ENCODE results near the gene DENND6B. TPM values are rescaled to one million over a fixed set of nuclear protein-coding genes. Genes with fewer than 3 reads are reported as not detected.

DENND6B gene
- total RNA-seq, 4 donors from 2014 or later, result 2.2 to 3.1 (median 2.7) TPM

- no peak for TF ChIP-seq CTCF (IDR thresholded peaks at IDR 0.05)
- ATAC-seq (ENCODE audit: low FRiP score) (no peak), DNase-seq (ENCODE audit: low spot score) (no peak)
These were observed 43.0 kb downstream of the DENND6B start for GRCh38 chr22:50283821-50284220.

- TF ChIP-seq CTCF (IDR thresholded peaks at IDR 0.05), result no peak
- peak; percentile 71 for ATAC-seq (ENCODE audit: low FRiP score)
- DNase-seq (ENCODE audit: low spot score), result no peak
These were observed 44.3 kb downstream of the DENND6B start for GRCh38 chr22:50282361-50283155.

DNA sequence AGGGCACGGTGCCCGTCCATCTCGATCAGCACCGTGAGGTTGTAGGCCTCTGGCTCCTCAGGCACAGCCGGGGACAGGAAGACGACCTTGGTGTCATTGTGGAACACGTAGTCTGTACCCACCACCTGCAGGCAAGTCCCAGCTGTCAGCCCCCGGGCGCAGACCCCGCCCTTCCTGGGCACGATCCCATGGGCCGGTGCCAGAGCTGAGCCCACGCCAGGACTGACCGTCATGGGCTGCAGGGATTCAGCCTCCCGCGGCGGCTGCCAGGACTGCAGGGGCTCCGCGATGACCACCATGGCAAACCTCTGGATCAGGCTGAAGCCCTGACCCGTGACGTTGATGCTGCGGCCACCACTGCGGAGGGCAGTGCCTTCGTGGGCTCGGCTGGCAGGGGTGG, 44.9 kb downstream of the DENND6B start:
- ATAC-seq (ENCODE audit: low FRiP score), result no peak
- no peak for TF ChIP-seq CTCF (IDR thresholded peaks at IDR 0.05)
- DNase-seq (ENCODE audit: low spot score), result no peak

DNA sequence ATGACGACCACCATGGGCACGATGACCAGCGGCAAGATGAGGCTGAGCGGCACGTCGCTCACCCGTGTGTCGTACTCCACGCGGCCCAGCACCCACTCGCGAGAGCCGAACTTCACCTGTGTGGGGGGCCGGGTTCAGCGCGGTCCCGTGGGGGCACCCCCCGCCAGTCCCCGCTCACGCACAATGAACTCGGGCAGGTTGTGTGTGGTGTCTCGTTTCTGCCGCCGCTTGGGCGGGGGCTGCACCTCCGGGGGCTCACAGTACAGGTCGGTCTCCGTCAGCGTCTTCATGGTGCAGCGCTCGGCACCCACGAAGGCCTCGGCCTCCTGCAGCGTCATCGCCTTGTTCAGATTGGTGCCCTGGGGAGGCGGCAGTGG, 45.4 kb downstream of the DENND6B start:
- no peak for TF ChIP-seq CTCF (IDR thresholded peaks at IDR 0.05)
- ATAC-seq (ENCODE audit: low FRiP score) (no peak), DNase-seq (ENCODE audit: low spot score) (no peak)

DNA sequence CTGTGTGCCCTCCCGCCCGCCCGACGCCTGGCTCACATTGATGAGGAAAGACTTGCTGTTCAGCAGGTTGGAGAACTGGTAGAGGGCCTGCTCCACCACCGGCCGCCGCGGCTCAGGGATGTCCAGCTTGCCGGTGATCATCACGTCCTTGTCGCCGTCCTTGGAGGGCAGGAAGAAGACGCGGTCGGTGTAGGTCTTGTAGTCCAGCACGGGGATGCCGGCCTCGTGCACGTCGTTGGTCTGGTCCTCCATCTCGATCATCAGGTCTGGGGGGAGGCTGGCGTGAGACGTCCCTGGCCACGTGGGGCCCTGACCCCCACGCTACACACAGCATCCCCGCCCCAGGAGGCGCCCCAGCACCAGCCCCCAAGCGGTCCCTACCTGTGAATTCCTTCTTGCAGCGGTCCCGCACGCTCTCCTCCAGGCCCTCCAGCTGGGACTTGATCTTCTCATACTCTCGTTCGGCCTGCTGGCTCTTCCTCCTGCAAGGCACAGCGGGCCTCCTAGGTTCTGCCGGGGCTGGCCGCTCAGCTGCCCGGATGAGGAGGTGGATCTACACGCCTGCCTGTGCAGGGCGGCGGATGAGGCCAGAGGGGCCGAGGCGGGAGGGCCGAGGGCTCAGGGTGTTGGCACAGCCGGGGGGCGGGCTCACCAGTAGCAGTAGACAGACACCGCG, 46.0 kb downstream of the DENND6B start:
- ATAC-seq (ENCODE audit: low FRiP score) (no peak), DNase-seq (ENCODE audit: low spot score) (no peak)
- TF ChIP-seq CTCF (IDR thresholded peaks at IDR 0.05), result no peak

GRCh38 chr22:50280022-50280707, 46.6 kb downstream of the DENND6B start:
- DNase-seq (ENCODE audit: low spot score) (no peak), ATAC-seq (ENCODE audit: low FRiP score) (no peak)
- TF ChIP-seq CTCF (IDR thresholded peaks at IDR 0.05), result no peak

Data from omental fat pad (tissue), 4 donors.